Urothelium cell line (cell line): Measurements from ENCODE around the gene AMIGO2.
"Not testable (repeated sequence)": the region's sequence is repeated elsewhere in the genome, so short reads cannot be mapped to it uniquely, and the experiment has no call there.

Source experiments
- DNase-seq: peaks from one replicate; pipeline ENCODE4 v3.0.0; 2011; ENCODE audit warnings: low spot score, mixed read lengths
- FAIRE-seq: peaks from 2 replicates; lab custom pipeline; 2011; peaks lifted over from hg19 to GRCh38; lab: Jason Lieb, UNC

AMIGO2 gene

GRCh38 chr12:47075192-47076084 is 4.3 kb downstream of the AMIGO2 start:
- DNase-seq: no peak
- peak; percentile 30 for FAIRE-seq

GRCh38 chr12:47074757-47075156 is 5.0 kb downstream of the AMIGO2 start:
- DNase-seq (no peak), FAIRE-seq (no peak)

GRCh38 chr12:47073951-47074350 is 5.8 kb downstream of the AMIGO2 start:
- no peak for FAIRE-seq
- no peak for DNase-seq

- DNase-seq: no peak
- FAIRE-seq: no peak
Observed at GRCh38 chr12:47071241-47071852, 8.4 kb downstream of the AMIGO2 start.

- DNase-seq (no peak), FAIRE-seq (no peak)
Observed at GRCh38 chr12:47070310-47070709, 9.4 kb downstream of the AMIGO2 start.

- DNase-seq (no peak), FAIRE-seq (no peak)
Observed at GRCh38 chr12:47068539-47068938, 11.2 kb downstream of the AMIGO2 start.

GRCh38 chr12:47067771-47068431 is 11.9 kb downstream of the AMIGO2 start:
- FAIRE-seq (no peak), DNase-seq (no peak)

- FAIRE-seq (no peak), DNase-seq (no peak)
Observed at GRCh38 chr12:47067176-47067575, 12.6 kb downstream of the AMIGO2 start.

GRCh38 chr12:47066278-47067025 is 13.3 kb downstream of the AMIGO2 start:
- FAIRE-seq (no peak), DNase-seq (no peak)

- DNase-seq (no peak), FAIRE-seq (no peak)
Observed at GRCh38 chr12:47065546-47065945, 14.2 kb downstream of the AMIGO2 start.

- FAIRE-seq, DNase-seq: not testable (repeated sequence)
Observed at GRCh38 chr12:47058640-47059039, 21.1 kb downstream of the AMIGO2 start.

GRCh38 chr12:47056944-47057343 is 22.8 kb downstream of the AMIGO2 start:
- FAIRE-seq, DNase-seq: not testable (repeated sequence)

GRCh38 chr12:47055856-47056255 is 23.9 kb downstream of the AMIGO2 start:
- not testable (repeated sequence) for DNase-seq

GRCh38 chr12:47054659-47055058 is 25.1 kb downstream of the AMIGO2 start:
- no peak for FAIRE-seq

More at GRCh38 chr12:47055856-47056255, 23.9 kb downstream of the AMIGO2 start:
- FAIRE-seq: not testable (repeated sequence)

GRCh38 chr12:47053961-47054360 is 25.8 kb downstream of the AMIGO2 start:
- FAIRE-seq: no peak

More at GRCh38 chr12:47054659-47055058, 25.1 kb downstream of the AMIGO2 start:
- no peak for DNase-seq

GRCh38 chr12:47052274-47052673 is 27.5 kb downstream of the AMIGO2 start:
- no peak for FAIRE-seq

More at GRCh38 chr12:47053961-47054360, 25.8 kb downstream of the AMIGO2 start:
- no peak for DNase-seq

GRCh38 chr12:47051291-47051690 is 28.5 kb downstream of the AMIGO2 start:
- not testable (repeated sequence) for DNase-seq, FAIRE-seq

More at GRCh38 chr12:47052274-47052673, 27.5 kb downstream of the AMIGO2 start:
- DNase-seq: no peak

GRCh38 chr12:47048541-47048940 is 31.2 kb downstream of the AMIGO2 start:
- FAIRE-seq: no peak

GRCh38 chr12:47041327-47041726 is 38.4 kb downstream of the AMIGO2 start:
- no peak for DNase-seq
- no peak for FAIRE-seq

More at GRCh38 chr12:47048541-47048940, 31.2 kb downstream of the AMIGO2 start:
- no peak for DNase-seq

GRCh38 chr12:47039756-47040155 is 40.0 kb downstream of the AMIGO2 start:
- DNase-seq (no peak), FAIRE-seq (no peak)
